Breast epithelium (tissue), 3 donors: ENCODE results near the gene CHST9.
"Not testable (repeated sequence)": the region's sequence is repeated elsewhere in the genome, so short reads cannot be mapped to it uniquely, and the experiment has no call there.

Source experiments
- CTCF ChIP-seq, 3 donors: fragments of 450-650 bp; IDR thresholded peaks; one replicate each; pipeline ENCODE4 v1.5.1; 2016 to 2017; ENCODE audit warnings: antibody characterized with exemption in 3 of 3, mild to moderate bottlenecking in 3 of 3, moderate library complexity in 3 of 3
- POLR2A ChIP-seq: fragments of 450-650 bp; IDR thresholded peaks from one replicate; pipeline ENCODE4 v1.6.1; 2016; ENCODE audit warnings: antibody characterized with exemption, mild to moderate bottlenecking, moderate library complexity

- not testable (repeated sequence) for TF ChIP-seq CTCF (IDR thresholded peaks at IDR 0.05); POLR2A
These were observed 46.6 kb upstream of the CHST9 start for GRCh38 chr18:27231671-27232070.
